Thoracic aorta (tissue), 2 donors: Measurements from ENCODE around the gene GBGT1. TPM values are rescaled to one million over a fixed set of nuclear protein-coding genes. Genes with fewer than 3 reads are reported as not detected.

Experiments
- ATAC-seq: fragments of 150-250 bp; one replicate; pipeline ENCODE4 v1.8.0; 2017; ENCODE audit warnings: low read depth; ENCODE audit not compliant: insufficient number of reproducible peaks, low FRiP score
- DNase-seq: peaks from one replicate; pipeline ENCODE4 v3.0.0-alpha.2; 2020; ENCODE audit warnings: low spot score
- H3K27ac ChIP-seq, 2 donors: fragments of 200-600 bp; sonication (generic); 1 replicate in 1 of 2; 2 replicates in 1 of 2; pipeline ENCODE4 v1.5.1; 2016; ENCODE audit warnings: mild to moderate bottlenecking in 2 of 2, moderate library complexity in 2 of 2
- H3K27me3 ChIP-seq: fragments of 200-600 bp; sonication (generic); replicated peaks from 2 replicates; pipeline ENCODE4 v1.6.0; 2016; ENCODE audit warnings: mild to moderate bottlenecking; ENCODE audit not compliant: insufficient read depth
- H3K36me3 ChIP-seq: fragments of 200-600 bp; sonication (generic); one replicate; pipeline ENCODE4 v1.5.1; 2016
- H3K4me1 ChIP-seq, 2 donors: fragments of 200-600 bp; sonication (generic); 1 replicate in 1 of 2; 2 replicates in 1 of 2; pipeline versions ENCODE4 v1.5.1 to v1.6.0; 2016; ENCODE audit warnings: low read depth in 2 of 2, mild to moderate bottlenecking in 1 of 2; ENCODE audit not compliant: control insufficient read depth in 1 of 2
- H3K4me3 ChIP-seq: fragments of 200-600 bp; sonication (generic); 2 replicates; pipeline ENCODE4 v1.5.1; 2016; ENCODE audit warnings: mild to moderate bottlenecking
- H3K9me3 ChIP-seq: fragments of 200-600 bp; sonication (generic); 2 replicates; pipeline ENCODE4 v1.5.1; 2016
- total RNA-seq, 2 donors: library from RNA; depleted of rRNA; stranded (reverse); fragments of >200 nt; gene quantifications; one replicate each; pipeline versions ENCODE4 v1.1.0 to v1.2.3, GENCODE V29; 2016
- TF ChIP-seq, protein P1 (sequence below): fragments of 200-600 bp; sonication (generic); IDR thresholded peaks from one replicate; pipeline ENCODE4 v1.5.1; 2019; ENCODE audit warnings: antibody characterized with exemption

Gene GBGT1
- total RNA-seq, 2 donors from 2014 or later: 45.5 to 46.8 TPM

DNA sequence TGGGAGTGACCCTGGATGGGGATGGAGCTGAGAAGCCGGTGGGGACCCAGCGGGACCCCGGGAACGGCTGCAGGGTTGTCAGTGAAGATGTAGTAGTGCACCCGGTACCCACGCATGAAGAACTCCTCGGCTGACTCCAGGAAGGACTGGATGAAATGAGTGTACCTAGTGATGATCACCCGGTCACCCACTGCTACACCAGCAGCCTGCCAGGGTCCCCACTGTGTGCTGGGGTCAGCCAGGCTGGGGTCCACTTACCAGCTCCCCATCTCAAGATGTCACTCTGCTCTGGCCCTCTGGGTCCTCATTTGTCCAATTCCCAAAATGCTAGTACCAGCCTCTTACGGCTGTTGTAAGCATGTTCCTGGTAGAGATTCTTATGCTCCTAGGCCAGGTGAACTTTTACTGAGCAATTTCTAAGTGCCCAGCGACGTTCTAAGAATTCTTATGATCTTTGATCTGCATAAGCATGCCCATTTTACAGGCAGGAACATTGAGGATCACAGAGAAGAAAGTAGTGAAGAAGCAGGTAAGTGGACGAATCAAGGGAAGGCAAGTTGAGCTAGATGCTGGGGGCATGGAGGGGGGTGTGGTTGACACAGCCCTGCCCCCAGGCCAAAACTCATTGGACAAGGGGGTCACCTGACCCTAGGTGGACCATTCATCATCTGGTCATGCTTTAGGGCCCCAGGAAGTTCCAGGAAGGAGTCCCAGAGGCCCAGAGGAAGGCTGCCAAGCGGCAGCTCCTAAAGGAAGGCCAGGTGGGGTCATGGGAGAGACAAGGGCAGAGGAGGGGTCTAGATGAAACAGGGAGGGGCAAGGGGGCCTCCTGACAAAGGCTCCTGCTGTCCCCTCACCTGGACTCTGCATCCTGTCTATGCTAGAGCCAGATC, 9.4 kb downstream of the GBGT1 start:
- H3K4me3 ChIP-seq: no peak overlapping the region
- H3K36me3 ChIP-seq: no peaks in the 10 kb centered on the region
- H3K9me3 ChIP-seq: no peaks in the 10 kb centered on the region
- no peaks in the 10 kb centered on the region for H3K27me3 ChIP-seq
- ATAC-seq (no peak), DNase-seq (no peak)
- H3K27ac ChIP-seq: no peak overlapping the region
- no peaks in the 10 kb centered on the region for H3K4me1 ChIP-seq
- TF ChIP-seq, protein P1, sequence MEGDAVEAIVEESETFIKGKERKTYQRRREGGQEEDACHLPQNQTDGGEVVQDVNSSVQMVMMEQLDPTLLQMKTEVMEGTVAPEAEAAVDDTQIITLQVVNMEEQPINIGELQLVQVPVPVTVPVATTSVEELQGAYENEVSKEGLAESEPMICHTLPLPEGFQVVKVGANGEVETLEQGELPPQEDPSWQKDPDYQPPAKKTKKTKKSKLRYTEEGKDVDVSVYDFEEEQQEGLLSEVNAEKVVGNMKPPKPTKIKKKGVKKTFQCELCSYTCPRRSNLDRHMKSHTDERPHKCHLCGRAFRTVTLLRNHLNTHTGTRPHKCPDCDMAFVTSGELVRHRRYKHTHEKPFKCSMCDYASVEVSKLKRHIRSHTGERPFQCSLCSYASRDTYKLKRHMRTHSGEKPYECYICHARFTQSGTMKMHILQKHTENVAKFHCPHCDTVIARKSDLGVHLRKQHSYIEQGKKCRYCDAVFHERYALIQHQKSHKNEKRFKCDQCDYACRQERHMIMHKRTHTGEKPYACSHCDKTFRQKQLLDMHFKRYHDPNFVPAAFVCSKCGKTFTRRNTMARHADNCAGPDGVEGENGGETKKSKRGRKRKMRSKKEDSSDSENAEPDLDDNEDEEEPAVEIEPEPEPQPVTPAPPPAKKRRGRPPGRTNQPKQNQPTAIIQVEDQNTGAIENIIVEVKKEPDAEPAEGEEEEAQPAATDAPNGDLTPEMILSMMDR: no peak

DNA sequence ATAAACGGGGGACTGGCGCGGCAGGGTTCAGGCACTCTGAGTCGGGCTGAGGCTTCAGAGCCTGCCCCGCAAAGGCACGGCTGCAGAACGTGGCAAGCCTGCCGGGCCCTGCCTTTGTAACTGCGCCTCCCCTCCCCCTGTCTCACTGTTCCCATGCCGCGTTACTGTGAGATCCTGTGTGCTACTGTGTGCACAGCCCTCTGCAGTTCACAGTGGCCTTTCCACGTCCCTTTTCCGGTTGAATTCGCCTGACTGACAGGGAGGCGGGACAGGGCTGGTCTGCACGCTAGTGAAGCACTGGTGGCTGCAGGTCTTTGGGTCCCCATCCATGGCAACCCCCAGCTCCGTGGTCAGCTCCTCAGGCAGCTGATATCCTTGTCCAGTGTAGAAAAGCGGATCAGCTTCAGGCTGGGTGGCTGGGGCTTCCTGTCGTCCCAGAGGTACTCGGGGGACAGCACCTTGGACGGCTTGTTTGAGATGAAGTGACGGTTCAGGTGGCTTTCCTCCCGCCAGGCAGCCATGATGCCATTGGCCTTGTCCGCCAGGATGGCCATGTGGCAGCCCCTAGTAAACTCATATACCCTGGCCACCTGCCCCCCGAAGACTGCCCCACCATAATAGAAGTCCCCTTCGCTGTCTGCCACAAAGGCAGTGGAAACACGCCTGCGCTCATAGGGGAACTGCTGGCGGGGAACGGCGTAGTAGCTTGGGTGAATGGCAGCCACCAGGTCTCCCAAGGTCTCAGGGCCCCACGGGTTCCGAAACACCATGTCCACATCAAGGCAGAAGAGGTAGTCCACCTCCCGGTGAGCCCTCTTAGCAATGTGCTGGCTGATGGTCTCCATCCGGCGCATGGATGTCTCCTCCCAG, 10.3 kb downstream of the GBGT1 start:
- no peaks in the 10 kb centered on the region for H3K9me3 ChIP-seq
- H3K27ac ChIP-seq: no peak overlapping the region
- TF ChIP-seq, protein P1: no peak
- H3K4me3 ChIP-seq: no peak overlapping the region
- no peaks in the 10 kb centered on the region for H3K36me3 ChIP-seq
- no peaks in the 10 kb centered on the region for H3K27me3 ChIP-seq
- ATAC-seq (no peak), DNase-seq (no peak)
- H3K4me1 ChIP-seq: peaks cover 0 to 3% of the 10 kb centered on the region in 2 donors

DNA sequence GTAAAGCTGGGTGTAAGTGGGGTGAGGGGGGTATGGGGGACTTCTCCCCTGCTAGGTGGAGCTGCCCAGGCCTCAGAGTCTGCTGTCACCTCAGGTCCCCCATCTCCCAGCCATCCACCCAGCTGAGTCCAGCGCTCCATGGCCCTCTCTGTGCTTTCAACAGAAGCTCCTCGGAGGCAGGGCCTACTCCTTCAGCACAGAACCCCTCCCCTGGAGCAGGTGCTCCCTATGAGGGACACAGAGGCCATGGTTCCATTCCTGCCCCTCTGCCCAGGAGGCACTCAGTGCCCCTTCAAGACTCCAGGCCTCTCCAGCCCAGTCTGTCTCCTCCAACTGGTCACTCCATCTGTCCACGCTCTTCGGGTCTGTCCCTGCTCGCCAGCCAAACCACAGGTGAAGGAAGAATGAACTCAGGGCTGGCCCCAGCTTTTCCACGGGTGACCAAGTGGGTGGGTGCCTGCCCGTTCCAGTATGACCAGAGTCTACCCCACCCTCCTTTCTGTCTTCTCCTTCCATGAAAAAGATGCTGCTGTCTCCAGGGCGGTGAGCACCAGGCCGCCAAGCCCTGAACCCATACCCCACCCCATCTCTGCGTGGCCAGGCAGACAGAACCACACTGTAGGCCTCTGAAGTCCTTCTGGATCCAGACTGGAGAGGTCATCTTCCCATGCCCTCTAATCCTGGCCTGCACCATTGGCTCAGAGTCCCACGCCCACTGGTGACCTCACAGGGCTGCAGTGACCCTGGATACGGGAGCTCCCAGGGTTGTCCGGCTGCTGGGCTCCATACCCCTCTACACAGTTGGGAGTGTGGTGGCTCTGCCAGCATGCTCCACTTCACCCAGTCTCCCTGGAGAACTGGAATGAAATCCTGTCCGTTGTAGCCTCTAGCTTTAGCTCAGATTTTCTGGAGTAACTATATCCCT, 11.9 kb downstream of the GBGT1 start:
- no peak overlapping the region for H3K27ac ChIP-seq
- no peak for DNase-seq
- H3K4me3 ChIP-seq: no peak overlapping the region

DNA sequence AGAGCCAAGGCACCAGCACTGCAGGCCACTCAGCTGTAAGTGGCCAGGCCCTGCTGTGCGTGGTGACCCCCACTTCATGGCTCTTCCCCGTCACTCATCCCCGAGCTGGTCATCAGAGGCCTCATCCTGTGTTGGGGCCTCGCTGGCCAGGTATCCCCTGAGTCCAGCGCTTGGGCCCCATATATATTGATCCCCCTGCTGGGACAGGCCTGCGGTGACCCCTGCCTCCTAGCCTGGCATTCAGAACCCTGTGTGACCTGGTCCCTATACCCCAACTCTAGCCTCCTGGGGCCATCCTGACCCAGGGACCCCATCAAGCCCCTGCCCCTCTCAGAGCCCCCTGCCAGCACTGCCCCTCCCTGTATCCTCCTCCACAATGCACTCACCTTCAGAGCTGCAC, 12.7 kb downstream of the GBGT1 start:
- ATAC-seq (no peak), DNase-seq (no peak)
- Histone ChIP-seq H3K27me3 (no peaks in the 10 kb centered on the region), H3K4me3 (no peak overlapping the region), H3K9me3 (no peaks in the 10 kb centered on the region), H3K4me1 (peaks cover 11 to 20% of the 10 kb centered on the region in 2 donors), H3K27ac (no peak overlapping the region), H3K36me3 (no peaks in the 10 kb centered on the region)
- TF ChIP-seq, protein P1: no peak

More for the DNA sequence above, 11.9 kb downstream of the GBGT1 start:
- Histone ChIP-seq H3K36me3 (no peaks in the 10 kb centered on the region), H3K27me3 (no peaks in the 10 kb centered on the region), H3K4me1 (peaks cover 11 to 19% of the 10 kb centered on the region in 2 donors), H3K9me3 (no peaks in the 10 kb centered on the region)
- TF ChIP-seq, protein P1: no peak
- no peak for ATAC-seq
